NCI-H146 treated with DMSO at 0.1 percent for 48 hours (cell line): ENCODE data around the gene TMEM74B.

ENCODE experiments used
- DNase-seq: peaks from one replicate; lab custom pipeline; 2025; ENCODE audit not compliant: unreplicated experiment; lab: John Stamatoyannopoulos, UW

Gene TMEM74B

GRCh38 chr20:1146957-1147356 lies 37.8 kb downstream of the TMEM74B start:
- no peak for DNase-seq

GRCh38 chr20:1144401-1145172 lies 40.2 kb downstream of the TMEM74B start:
- DNase-seq, result no peak

GRCh38 chr20:1137236-1137635 lies 47.5 kb downstream of the TMEM74B start:
- no peak for DNase-seq

- no peak for DNase-seq
These were observed 49.9 kb downstream of the TMEM74B start for GRCh38 chr20:1134836-1135235.

GRCh38 chr20:1134355-1134754 lies 50.4 kb downstream of the TMEM74B start:
- DNase-seq, result no peak

- DNase-seq, result no peak
These were observed 53.4 kb downstream of the TMEM74B start for GRCh38 chr20:1131354-1131753.

GRCh38 chr20:1130847-1131246 lies 53.9 kb downstream of the TMEM74B start:
- DNase-seq, result no peak
